GM21423 (cell line): ENCODE results near the gene ZIC3.

Source experiments
- ATAC-seq: cut with Tn5 transposase; IDR thresholded peaks from one replicate; pipeline ENCODE4 v1.9.1; 2021; ENCODE audit warnings: mild to moderate bottlenecking, moderate library complexity; ENCODE audit not compliant: unreplicated experiment

Gene ZIC3

GRCh38 chrX:137573324-137574101 lies 7.6 kb downstream of the ZIC3 start:
- ATAC-seq: no peak

- ATAC-seq: no peak
These were observed 8.3 kb downstream of the ZIC3 start for GRCh38 chrX:137574102-137574783.

- no peak for ATAC-seq
These were observed 8.9 kb downstream of the ZIC3 start for GRCh38 chrX:137574784-137575293.

GRCh38 chrX:137575596-137576255 lies 9.8 kb downstream of the ZIC3 start:
- ATAC-seq: no peak

- no peak for ATAC-seq
These were observed 21.2 kb downstream of the ZIC3 start for GRCh38 chrX:137587151-137587550.

- ATAC-seq: no peak
These were observed 34.8 kb downstream of the ZIC3 start for GRCh38 chrX:137600769-137601168.
